HL-60/S4 treated with retinoic acid at 250 ng/mL for 4 days and 3 days (cell line): ENCODE data around the gene TPRN.

ENCODE experiments used
- in situ Hi-C: fragments of 300-500 bp; cut with MboI; formaldehyde crosslinking; loops from 2 replicates; pipeline ENCODE4 v1.7.0; 2022; ENCODE audit warnings: low sequenced_read_pairs

The TPRN gene

DNA sequence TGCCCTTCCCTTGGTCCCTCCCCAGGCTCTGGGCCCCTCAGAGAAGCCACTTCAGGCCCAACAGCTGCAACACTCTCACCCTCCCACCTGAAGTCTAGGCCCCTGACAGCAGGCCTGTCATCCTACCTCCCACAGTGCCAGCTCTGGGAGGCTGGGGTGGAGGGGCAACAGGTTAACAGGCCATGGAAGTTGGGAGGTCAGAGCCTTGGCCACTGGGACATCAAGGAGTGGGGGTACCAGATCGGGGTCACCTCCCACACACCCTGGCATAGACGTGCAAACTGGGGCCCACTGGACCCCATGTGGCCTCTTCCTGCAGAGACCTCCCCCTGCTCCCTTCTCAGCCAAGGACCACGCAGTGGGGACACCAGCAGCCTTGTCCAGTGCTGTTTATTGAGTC lies 9.3 kb downstream of the TPRN start:
- in situ Hi-C loops: no loop called here

DNA sequence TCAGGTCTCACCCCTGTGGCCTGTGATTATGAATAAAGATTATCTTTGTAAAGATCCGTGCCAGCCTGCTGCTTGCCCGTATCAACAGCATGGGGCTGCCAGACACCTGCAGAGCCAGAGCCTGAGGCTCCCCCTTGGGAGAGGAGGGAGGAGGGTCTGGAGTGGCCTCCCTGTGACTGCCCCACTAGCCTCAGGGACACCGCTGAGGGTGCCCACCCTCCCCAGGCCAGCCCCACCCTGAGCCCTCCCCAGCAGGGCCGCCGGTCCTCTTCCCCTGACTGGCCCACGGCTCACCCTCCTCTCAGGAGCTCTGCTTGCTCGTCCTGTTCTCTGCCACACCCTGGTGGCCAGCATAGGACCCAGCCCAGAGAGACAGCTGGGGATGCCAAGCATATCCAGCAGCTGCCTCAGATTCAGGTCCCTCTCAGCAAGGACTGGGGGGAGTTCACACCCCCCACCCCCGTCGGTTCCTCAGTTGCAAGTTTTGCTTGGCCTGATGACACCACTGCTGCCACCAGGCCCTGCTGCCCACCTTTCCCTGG lies 10.2 kb downstream of the TPRN start:
- in situ Hi-C loops: no loop called here

DNA sequence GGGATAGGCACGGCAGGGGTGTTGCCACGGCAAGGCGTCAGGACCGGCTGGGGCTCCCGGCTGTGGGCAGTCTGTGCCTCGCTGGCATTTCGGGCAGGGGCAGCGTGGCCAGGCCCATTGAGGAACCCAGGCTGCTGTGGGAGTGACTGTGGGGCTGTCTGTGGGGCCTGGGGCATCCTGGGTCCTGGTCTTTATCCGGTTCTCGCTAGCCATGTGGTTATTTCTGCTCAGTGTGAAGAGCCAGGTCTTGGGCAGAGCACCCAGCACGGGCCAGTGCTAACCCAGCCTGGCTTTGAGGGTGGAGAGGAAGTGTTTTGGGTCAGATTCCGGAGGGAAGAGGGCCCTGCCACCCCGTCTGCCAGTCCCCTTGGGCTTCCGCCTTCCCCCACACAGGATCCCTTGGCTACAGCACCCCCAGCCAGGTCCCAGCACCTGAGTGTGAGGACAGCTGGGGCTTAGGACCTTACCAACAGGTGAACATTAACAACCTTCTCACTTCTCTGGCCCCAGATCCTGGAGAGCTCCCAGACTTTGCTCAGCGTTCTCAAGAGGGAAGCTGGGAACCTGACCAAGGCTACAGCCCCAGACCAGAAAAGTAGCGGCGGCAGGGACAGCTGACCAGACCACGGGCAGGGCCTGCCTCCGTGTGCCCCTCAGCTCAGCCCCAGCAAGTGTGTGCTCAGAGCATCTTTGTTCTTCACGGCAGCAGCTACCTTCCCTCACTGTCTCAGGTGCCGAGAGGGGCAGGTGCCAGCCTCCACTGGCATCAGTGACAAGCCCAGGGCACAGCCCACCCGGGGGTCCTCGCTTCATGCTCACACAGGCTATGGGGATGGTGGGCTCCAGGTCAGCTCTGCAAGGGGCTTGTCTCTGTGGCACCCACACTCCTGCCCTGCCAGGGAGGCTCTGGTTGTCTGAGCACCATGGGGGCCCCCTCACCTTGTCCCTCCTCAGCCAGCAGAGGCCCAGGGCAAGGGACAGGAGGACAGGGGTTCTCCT lies 10.9 kb downstream of the TPRN start:
- in situ Hi-C loops: no loop called here

DNA sequence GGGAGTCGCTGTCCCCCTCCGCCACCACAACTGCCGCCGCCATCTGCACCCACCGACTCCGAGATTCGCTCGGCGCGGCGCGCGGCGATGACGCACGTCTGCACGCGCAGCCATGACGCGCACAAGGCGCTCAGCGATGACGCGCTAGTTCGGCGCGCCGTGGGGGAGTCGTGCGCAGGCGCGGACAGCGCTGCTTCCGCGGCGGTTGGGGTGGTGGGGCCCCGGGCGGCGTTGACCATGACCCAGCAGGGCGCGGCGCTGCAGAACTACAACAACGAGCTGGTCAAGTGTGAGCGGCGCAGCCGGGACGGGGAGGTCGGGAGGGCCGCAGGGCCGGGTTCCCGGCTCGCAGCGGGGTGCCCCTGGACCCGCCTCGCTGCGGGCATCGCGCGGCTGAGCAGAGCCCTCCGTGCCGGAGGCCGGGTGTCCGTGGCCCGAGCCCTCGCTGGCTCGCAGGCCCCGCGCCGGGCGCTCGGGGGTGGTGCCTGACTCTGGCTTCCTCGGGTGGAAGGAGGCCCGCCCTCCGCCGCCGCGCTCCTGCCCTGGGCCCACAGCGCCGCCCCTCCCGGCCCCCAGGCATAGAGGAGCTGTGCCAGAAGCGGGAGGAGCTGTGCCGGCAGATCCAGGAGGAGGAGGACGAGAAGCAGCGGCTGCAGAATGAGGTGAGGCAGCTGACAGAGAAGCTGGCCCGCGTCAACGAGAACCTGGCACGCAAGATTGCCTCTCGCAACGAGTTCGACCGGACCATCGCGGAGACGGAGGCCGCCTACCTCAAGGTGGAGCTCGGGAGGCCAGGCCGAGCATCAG lies 11.8 kb downstream of the TPRN start, which contains the start of the genes ANAPC2 and SSNA1:
Gene ANAPC2, minus strand, starts transcription at position 71 of the 807 bp plus-strand sequence. Its CDS starts 28 bp downstream, at position 43.
Gene SSNA1, plus strand, starts transcription at position 187 of the 807 bp plus-strand sequence. Its CDS starts 51 bp downstream, at position 238.
- in situ Hi-C loops: no loop called here

DNA sequence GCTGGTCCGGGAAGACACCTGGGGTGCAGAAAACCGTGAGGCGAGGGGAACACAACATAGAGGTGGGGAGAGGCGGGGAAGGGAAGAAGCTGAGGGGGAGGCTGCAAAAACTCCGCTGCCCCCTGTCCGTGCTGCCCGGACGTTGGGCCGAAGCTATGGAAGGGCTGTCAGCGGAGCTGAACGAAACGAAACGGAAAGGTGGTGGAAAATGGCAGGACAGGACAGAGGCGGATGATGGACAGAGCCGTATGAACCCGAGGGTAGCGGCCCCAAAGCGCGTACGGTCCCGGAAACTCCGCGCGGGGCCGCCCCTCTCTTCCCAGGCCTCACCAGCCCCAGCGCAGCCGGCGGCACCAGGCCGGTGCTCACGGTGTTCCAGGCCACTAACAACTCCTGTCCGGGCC lies 12.5 kb downstream of the TPRN start:
- in situ Hi-C loops: no loop called here

DNA sequence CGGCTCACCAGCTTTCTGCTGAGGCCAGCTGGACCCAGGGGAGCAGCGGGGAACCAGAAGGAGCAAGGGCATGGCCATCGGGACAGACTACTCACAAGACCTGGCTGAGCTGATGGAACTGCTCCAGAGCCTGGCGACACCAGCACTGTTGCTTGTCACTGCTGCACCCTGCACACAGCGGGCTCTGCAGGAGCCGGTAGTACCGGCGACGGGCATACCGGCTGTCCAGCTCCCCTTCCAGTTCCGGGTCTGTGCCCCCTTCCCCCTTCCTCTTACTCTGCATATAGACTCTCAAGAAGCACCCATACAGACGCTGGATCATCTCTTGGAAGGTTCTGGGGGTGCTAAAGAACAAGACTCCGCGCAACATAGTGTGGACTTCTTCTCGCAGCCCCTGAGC lies 13.2 kb downstream of the TPRN start:
- in situ Hi-C loops: no loop called here

DNA sequence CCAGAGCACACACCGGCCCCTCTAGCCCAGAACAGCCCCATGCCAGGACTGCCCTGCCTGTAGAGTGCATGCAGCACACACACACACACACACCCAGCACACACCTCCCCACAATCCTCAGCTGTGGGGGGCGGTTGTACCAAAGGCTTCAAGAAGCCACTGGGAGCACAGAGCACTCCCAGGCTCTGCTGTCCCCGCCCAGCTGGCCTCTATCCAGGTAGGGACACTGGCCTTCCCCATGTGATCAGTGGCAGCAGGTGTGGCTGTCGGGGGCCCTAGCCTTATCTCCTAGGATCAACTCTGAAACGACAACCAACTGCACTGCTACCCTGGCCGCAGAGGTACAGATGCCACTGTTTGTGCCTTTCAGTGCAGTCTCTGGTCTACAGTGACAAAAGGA lies 14.2 kb downstream of the TPRN start:
- in situ Hi-C loops: no loop called here

DNA sequence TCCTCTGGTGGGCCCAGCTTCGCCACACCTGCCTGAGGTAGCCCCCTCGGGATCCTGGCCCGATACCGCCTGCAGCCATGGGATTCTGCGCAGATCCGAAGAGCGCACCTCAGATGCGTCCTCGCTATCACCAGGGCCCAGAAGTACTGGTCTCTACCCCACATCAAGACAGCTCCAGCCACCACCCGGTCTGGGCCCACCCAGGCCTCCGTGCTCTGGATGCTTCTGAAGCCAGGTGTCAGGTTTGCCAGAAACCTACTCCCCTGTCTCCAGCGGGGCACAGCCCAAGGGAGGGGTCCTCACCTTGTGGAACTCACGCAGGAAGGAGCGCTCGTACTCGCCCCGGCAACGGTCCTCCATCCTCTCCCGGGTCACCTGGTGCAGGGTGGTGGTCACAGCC lies 14.6 kb downstream of the TPRN start:
- in situ Hi-C loops: no loop called here

DNA sequence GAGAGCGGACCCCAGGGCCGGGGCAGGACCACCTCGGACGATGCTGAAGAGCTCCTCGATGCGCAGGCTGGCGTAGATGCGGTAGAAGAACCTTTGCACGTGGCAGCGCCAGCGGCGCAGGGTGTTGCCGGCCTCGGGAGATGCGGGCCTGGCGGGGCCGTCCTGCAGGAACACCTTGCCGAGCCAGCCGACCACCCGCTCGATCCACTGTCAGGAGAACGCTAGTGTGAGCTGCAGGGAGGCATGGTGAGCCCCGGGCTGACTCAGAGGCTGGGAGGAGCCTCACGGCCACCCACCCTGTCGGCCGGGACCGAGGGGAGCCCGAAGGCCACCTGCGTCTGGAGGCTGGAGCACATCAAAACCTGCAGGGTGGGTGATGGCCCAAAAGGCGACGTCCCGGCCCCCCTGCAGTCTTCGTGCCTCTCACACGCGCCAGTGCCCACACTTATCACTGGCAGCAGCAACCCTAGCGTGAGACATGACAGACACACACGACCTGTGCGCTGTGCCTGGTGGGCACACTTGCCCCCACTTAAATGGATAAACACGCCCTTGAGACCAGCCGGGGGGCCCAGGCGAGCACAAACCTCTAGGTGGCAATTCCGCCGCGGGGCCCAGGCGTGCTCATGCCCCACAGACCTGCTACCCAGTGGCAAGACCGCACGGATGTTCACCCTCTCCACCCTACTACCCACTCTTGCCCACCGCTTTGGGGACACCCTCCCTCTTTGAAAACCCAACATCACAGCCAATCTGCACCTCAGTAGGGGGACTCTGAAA lies 15.5 kb downstream of the TPRN start:
- in situ Hi-C loops: no loop called here

DNA sequence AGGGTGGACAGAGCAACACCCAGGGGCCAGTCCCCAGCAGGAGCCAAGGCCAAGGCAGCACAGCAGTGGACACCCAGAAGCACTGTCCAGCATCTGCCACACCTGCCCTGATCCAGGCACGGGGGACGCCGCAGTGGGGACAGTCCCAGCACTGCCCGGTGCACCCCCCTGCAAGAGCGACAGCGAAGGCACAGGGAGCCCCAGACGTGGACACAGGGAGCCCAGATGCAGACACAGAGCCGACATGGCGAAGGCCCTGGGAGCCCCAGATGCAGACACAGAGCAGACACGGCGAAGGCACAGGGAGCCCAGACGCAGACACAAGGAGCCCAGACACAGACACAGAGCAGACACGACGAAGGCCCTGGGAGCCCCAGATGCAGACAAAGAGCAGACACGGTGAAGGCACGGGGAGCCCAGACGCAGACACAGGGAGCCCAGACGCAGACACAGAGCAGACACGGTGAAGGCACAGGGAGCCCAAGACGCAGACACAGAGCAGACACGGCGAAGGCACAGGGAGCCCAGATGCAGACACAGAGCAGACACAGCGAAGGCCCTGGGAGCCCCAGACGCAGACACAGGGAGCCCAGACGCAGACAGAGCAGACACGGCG lies 16.5 kb downstream of the TPRN start:
- in situ Hi-C loops: no loop called here

DNA sequence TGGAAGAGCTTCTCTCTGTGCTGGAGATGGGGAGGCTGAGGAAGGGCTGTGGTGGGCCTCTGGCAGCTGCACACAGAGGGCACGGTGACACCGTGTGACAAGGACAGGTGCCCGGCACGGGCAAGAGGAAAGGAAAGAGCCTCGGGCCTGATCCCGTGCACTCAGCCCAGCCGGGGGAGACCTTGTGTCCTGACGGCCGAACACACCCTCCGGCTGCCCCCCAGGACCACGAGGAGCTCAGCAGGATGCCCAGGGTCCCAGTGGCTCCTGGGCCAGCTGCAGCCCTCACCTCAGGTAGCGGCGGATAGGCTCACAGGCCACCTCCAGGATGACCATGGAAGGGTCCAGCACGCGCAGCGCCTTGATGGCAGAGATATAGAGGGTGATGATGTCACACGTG lies 17.7 kb downstream of the TPRN start:
- in situ Hi-C loops: no loop called here

DNA sequence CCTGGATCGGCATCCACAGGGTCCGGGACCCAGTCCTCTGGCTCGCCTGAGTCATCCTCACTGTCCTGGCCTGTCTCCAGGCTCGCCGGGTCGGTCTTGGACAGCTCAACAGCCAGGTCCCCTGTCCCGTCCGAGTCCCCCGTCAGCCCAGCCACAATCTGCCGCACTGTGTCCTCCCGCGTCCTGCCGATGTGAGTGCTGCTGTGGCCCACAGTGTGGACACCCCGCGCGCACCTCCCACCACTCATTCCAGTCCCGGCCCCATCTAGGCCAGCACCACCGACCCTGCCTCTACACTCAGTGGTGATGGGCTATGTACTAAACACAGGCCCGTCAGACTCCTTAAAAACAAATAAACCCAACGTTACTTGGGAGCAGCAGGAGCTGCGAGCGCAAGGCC lies 18.9 kb downstream of the TPRN start:
- in situ Hi-C loops: no loop called here

DNA sequence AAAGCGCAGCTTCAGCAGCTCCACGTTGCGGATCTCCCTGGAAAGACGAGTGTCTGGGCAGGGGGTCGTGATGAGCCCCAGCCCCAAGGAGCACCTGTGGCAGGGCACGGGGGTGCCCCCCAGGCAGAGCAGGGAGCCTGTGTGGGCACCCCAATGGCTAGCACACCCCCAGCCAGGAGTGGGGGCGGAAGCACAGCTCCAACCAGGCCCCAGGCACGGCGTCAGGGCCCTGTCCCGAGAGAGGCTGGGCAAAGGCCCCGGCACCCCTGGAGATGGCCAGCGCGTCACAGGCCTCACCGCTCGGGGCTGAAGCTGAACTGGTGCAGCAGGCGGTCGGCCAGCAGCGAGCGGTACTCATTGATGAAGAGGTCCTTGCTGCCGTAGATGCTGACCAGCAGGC lies 20.1 kb downstream of the TPRN start:
- in situ Hi-C loops: no loop called here

DNA sequence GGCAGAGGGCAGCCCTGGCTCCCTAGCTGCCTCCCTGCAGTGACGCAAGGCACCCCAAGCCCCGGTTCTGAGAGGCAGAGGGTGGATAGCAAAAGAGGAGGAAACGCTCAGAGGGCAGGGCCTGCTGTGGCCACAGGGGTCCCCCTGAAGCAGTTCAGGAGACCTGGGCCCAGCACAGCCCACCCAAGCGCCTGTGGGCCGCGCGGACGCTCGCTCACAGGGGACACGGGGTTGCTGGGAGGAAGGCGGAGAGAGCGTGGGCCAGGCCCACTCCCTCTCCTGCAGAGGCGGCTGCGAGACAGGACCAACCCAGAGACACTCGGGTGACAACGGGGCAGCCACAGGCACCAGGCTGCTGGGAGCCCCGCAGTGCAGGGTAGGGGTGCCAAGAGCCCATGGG lies 20.8 kb downstream of the TPRN start:
- in situ Hi-C loops: no loop called here

DNA sequence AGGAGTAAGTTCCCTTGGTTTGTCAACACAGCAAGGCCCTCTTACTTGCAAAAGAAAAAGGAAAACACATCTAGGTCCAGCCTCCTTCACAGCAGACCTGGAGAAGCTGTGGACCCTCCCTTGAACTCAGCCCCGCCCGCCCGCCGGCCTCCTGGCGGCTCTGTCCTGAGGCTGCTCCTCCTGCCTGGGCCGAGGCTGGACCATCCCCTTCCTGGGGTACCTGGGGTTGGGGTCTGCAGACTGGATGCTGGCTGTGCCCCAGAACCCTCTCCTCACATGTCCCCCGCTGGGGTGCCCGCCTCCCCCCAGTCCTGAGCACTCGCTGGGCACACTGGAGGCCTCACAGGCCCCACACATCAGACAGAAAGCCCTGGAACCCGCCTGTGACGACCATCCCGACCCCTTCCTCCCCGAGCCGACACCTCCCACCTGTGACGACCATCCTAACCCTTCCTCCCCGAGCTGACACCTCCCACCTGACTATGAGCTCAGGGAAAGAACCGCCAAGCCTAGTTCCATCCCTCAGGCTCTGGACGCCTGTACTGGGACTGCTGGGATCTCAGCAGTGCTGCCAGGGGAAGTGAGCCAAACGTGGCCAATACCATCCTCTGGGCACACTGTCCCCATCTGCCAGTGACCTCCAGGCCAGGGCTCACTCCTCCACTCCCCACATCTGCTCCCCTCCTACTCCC lies 21.5 kb downstream of the TPRN start:
- in situ Hi-C loops: no loop called here

DNA sequence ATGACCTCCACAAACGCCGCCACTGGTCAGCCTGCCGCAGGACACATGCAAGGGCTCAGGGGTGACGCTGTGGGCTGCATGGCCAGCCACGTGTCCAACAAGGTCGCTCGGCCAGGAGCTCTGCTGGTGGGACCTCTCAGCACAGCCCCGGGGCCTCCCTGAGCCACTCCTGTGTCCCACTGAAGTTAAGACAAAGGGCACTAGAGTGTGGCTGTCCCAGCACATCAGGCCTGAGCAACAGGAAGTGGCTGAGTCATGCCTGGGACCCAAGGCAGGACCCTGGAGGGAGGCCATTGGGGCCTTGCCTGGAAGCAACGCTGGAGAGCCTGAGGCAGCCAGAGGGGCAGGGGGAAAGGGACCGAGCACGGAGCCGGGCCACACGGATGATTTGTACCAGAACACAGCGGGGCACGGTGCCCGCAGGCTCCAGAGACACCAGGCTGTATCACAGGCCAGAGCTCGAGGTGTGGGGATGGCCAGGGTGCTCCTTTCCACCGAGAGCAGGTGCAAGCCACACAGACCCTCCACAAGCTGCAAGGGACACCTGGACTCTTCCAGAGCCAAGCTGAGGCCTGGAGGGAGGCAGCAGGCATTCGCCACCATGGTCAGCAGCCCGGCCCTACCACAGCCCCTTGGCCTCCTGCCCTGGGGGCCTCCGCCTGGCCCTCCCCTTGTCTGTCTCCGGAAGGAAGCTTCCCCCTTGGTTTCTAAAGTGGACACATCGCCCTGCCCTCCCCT lies 22.2 kb downstream of the TPRN start:
- in situ Hi-C loops: no loop called here

DNA sequence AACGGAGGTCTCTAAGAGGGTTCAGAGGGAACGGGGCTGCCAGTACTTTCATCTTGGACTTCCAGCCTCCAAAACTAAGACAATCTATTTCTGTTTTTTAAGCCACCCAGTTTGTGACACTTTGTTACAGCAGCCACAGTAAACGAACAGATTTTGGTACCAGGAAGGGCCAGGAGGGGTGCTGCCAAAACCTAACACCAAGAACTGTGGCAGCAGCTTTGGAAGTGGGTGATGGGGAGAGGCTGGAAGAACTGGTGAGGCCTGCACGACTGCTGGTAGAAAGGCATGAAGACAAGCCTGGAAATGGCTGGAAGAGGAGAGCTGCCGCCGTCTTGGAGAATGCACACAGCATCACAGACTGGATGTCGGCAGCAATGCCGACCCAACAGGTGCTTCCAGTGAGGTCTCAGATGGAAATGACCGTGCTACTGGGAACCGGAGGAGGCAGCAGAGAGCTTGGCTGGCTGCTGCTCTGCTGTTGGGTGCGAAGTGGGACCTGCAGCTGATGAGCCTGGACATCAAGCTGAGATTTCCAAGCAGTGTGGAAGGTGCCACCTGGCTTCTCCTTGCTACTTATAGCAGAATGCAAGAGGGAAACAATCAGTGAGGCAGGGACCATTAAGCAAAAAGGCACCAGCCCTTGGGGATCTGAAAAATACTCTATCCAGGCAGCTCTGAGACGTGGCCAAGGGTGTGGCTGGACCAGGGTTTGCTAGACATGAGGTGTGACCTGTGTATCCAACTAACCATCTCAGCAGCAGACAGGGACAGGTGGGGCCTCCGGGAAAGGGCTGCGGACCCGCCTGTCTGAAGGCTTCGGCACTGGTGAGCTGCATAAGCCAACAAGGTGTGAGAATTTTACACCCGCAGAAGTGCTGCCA lies 24.0 kb downstream of the TPRN start:
- in situ Hi-C loops: no loop called here
